Activated CD4-positive, alpha-beta memory T cell treated with anti-CD3 and anti-CD28 coated beads for 36 hours (primary cell): ENCODE results near the gene PIGP. TPM values are rescaled to one million over a fixed set of nuclear protein-coding genes. Genes with fewer than 3 reads are reported as not detected.
"Not testable (repeated sequence)": the region's sequence is repeated elsewhere in the genome, so short reads cannot be mapped to it uniquely, and the experiment has no call there.

Experiments
- CTCF ChIA-PET: fragments of 350-600 bp; sonication (Branson Sonifier 250); formaldehyde crosslinking; loops from one replicate; lab custom pipeline; 2021; ENCODE audit warnings: antibody characterized with exemption, inconsistent platforms; lab: Charles Lee
- POLR2A ChIA-PET: fragments of 350-600 bp; sonication (Branson Sonifier 250); formaldehyde crosslinking; loops from one replicate; lab custom pipeline; 2021; ENCODE audit warnings: antibody characterized with exemption; lab: Charles Lee
- DNase-seq: peaks from one replicate; pipeline ENCODE4 v3.0.0-alpha.2; 2020
- H3K27ac Mint-ChIP-seq: one replicate; pipeline ENCODE4 v1.8.0; 2021; ENCODE audit warnings: mixed read lengths
- H3K27me3 Mint-ChIP-seq: one replicate; pipeline ENCODE4 v1.8.0; 2021; ENCODE audit warnings: mixed read lengths
- H3K36me3 Mint-ChIP-seq: one replicate; pipeline ENCODE4 v1.8.0; 2021; ENCODE audit warnings: mixed read lengths
- H3K4me1 Mint-ChIP-seq: one replicate; pipeline ENCODE4 v1.8.0; 2021; ENCODE audit warnings: low read depth, mixed read lengths
- H3K4me3 Mint-ChIP-seq: one replicate; pipeline ENCODE4 v1.8.0; 2021; ENCODE audit warnings: mild to moderate bottlenecking, mixed read lengths
- H3K9me3 Mint-ChIP-seq: one replicate; pipeline ENCODE4 v1.8.0; 2021; ENCODE audit warnings: mixed read lengths
- intact Hi-C: fragments of 100-400 bp; cut with micrococcal nuclease; formaldehyde crosslinking; loops from one replicate; pipeline ENCODE4 v1.15.1; 2023
- total RNA-seq, 2 experiments: library from RNA; stranded (reverse); gene quantifications; one replicate each; pipeline ENCODE4 v1.2.3, GENCODE V29; 2021

PIGP gene
- total RNA-seq, 2 experiments from 2014 or later: 19.2 to 21.2 TPM

- intact Hi-C loops: no loop called here
- CTCF ChIA-PET: no interaction called here
- POLR2A ChIA-PET: no interaction called here
- Mint-ChIP-seq H3K27ac (no peak overlapping the region), H3K4me1 (no peaks in the 10 kb centered on the region), H3K4me3 (no peak overlapping the region), H3K36me3 (no peaks in the 10 kb centered on the region), H3K9me3 (no peaks in the 10 kb centered on the region), H3K27me3 (no peaks in the 10 kb centered on the region)
- no peak for DNase-seq
These were observed 13.7 kb downstream of the PIGP start for GRCh38 chr21:37059181-37059580.

GRCh38 chr21:37058261-37058660 is 14.6 kb downstream of the PIGP start:
- ChIA-PET POLR2A (no interaction called here), CTCF (no interaction called here)
- intact Hi-C loops: no loop called here
- DNase-seq: no peak
- Mint-ChIP-seq H3K27me3 (no peaks in the 10 kb centered on the region), H3K4me3 (no peak overlapping the region), H3K9me3 (no peaks in the 10 kb centered on the region), H3K27ac (no peak overlapping the region), H3K4me1 (no peaks in the 10 kb centered on the region), H3K36me3 (no peaks in the 10 kb centered on the region)

GRCh38 chr21:37057614-37058013 is 15.3 kb downstream of the PIGP start:
- Mint-ChIP-seq H3K4me3 (no peak overlapping the region), H3K27ac (no peak overlapping the region), H3K4me1 (no peaks in the 10 kb centered on the region), H3K9me3 (no peaks in the 10 kb centered on the region), H3K27me3 (no peaks in the 10 kb centered on the region), H3K36me3 (no peaks in the 10 kb centered on the region)
- ChIA-PET POLR2A (no interaction called here), CTCF (no interaction called here)
- intact Hi-C loops: no loop called here
- no peak for DNase-seq

- intact Hi-C loops: no loop called here
- Mint-ChIP-seq H3K4me3 (no peak overlapping the region), H3K27ac (no peak overlapping the region), H3K27me3 (no peaks in the 10 kb centered on the region), H3K9me3 (no peaks in the 10 kb centered on the region), H3K4me1 (no peaks in the 10 kb centered on the region), H3K36me3 (no peaks in the 10 kb centered on the region)
- DNase-seq: no peak
- ChIA-PET CTCF (no interaction called here), POLR2A (no interaction called here)
These were observed 17.5 kb downstream of the PIGP start for GRCh38 chr21:37055271-37055855.

GRCh38 chr21:37049741-37050140 is 23.1 kb downstream of the PIGP start:
- POLR2A ChIA-PET, H3K36me3 Mint-ChIP-seq, DNase-seq, intact Hi-C loops, H3K27ac Mint-ChIP-seq, H3K4me3 Mint-ChIP-seq, H3K27me3 Mint-ChIP-seq, H3K4me1 Mint-ChIP-seq, H3K9me3 Mint-ChIP-seq: not testable (repeated sequence)
- CTCF ChIA-PET: interaction anchor here (0.5 kb wide), 1 partner anchor 518 kb away, joined by 3 read pairs; no protein-coding TSS in a partner anchor

GRCh38 chr21:37047079-37047478 is 25.8 kb downstream of the PIGP start:
- no peaks in the 10 kb centered on the region for H3K36me3 Mint-ChIP-seq
- no peak for DNase-seq
- H3K9me3 Mint-ChIP-seq: no peaks in the 10 kb centered on the region
- intact Hi-C loops: no loop called here
- no peak overlapping the region for H3K27ac Mint-ChIP-seq
- peaks cover 10% of the 10 kb centered on the region for H3K4me1 Mint-ChIP-seq
- peaks cover 2% of the 10 kb centered on the region for H3K27me3 Mint-ChIP-seq
- ChIA-PET CTCF (no interaction called here), POLR2A (no interaction called here)
- no peak overlapping the region for H3K4me3 Mint-ChIP-seq

- H3K36me3 Mint-ChIP-seq: no peaks in the 10 kb centered on the region
- H3K9me3 Mint-ChIP-seq: no peaks in the 10 kb centered on the region
- DNase-seq: no peak
- H3K4me3 Mint-ChIP-seq: no peak overlapping the region
- peaks cover 10% of the 10 kb centered on the region for H3K4me1 Mint-ChIP-seq
- H3K27ac Mint-ChIP-seq: no peak overlapping the region
- intact Hi-C loops: no loop called here
- ChIA-PET CTCF (interaction anchor here (0.7 kb wide), 1 partner anchor 387 kb away, joined by 3 read pairs; no protein-coding TSS in a partner anchor), POLR2A (no interaction called here)
- H3K27me3 Mint-ChIP-seq: peaks cover 2% of the 10 kb centered on the region
These were observed 27.3 kb downstream of the PIGP start for GRCh38 chr21:37045556-37045955.

- CTCF ChIA-PET: no interaction called here
- POLR2A ChIA-PET: no interaction called here
- H3K9me3 Mint-ChIP-seq: no peaks in the 10 kb centered on the region
- H3K4me1 Mint-ChIP-seq: peaks cover 10% of the 10 kb centered on the region
- DNase-seq: no peak
- intact Hi-C loops: no loop called here
- no peak overlapping the region for H3K4me3 Mint-ChIP-seq
- no peaks in the 10 kb centered on the region for H3K36me3 Mint-ChIP-seq
- peaks cover 2% of the 10 kb centered on the region for H3K27me3 Mint-ChIP-seq
- no peak overlapping the region for H3K27ac Mint-ChIP-seq
These were observed 27.7 kb downstream of the PIGP start for GRCh38 chr21:37045149-37045548.

GRCh38 chr21:37044643-37045042 is 28.2 kb downstream of the PIGP start:
- POLR2A ChIA-PET: no interaction called here
- intact Hi-C loops: no loop called here
- Mint-ChIP-seq H3K4me3 (no peak overlapping the region), H3K4me1 (peaks cover 10% of the 10 kb centered on the region), H3K27me3 (peaks cover 2% of the 10 kb centered on the region), H3K36me3 (no peaks in the 10 kb centered on the region), H3K9me3 (no peaks in the 10 kb centered on the region), H3K27ac (no peak overlapping the region)
- no peak for DNase-seq
- CTCF ChIA-PET: no interaction called here

- intact Hi-C loops: no loop called here
- Mint-ChIP-seq H3K9me3 (no peaks in the 10 kb centered on the region), H3K27me3 (peaks cover 2% of the 10 kb centered on the region), H3K4me3 (no peak overlapping the region), H3K36me3 (no peaks in the 10 kb centered on the region), H3K27ac (no peak overlapping the region), H3K4me1 (peaks cover 10% of the 10 kb centered on the region)
- no peak for DNase-seq
- POLR2A ChIA-PET: no interaction called here
- CTCF ChIA-PET: no interaction called here
These were observed 29.1 kb downstream of the PIGP start for GRCh38 chr21:37043818-37044217.

- H3K27me3 Mint-ChIP-seq: no peaks in the 10 kb centered on the region
- no peak overlapping the region for H3K27ac Mint-ChIP-seq
- ChIA-PET CTCF (no interaction called here), POLR2A (no interaction called here)
- H3K9me3 Mint-ChIP-seq: no peaks in the 10 kb centered on the region
- no peaks in the 10 kb centered on the region for H3K36me3 Mint-ChIP-seq
- H3K4me3 Mint-ChIP-seq: no peak overlapping the region
- no peak for DNase-seq
- intact Hi-C loops: no loop called here
- peaks cover 10% of the 10 kb centered on the region for H3K4me1 Mint-ChIP-seq
These were observed 31.1 kb downstream of the PIGP start for GRCh38 chr21:37041706-37042271.

- intact Hi-C loops: no loop called here
- no peaks in the 10 kb centered on the region for H3K9me3 Mint-ChIP-seq
- no peak overlapping the region for H3K4me3 Mint-ChIP-seq
- peaks cover 5% of the 10 kb centered on the region for H3K4me1 Mint-ChIP-seq
- ChIA-PET CTCF (no interaction called here), POLR2A (no interaction called here)
- no peak overlapping the region for H3K27ac Mint-ChIP-seq
- H3K27me3 Mint-ChIP-seq: no peaks in the 10 kb centered on the region
- DNase-seq: no peak
- H3K36me3 Mint-ChIP-seq: no peaks in the 10 kb centered on the region
These were observed 32.7 kb downstream of the PIGP start for GRCh38 chr21:37040212-37040611.

- CTCF ChIA-PET: interaction anchor here (0.6 kb wide), 1 partner anchor 29 kb away, joined by 3 read pairs; no protein-coding TSS in a partner anchor
- no peaks in the 10 kb centered on the region for H3K27me3 Mint-ChIP-seq
- intact Hi-C loops: no loop called here
- H3K36me3 Mint-ChIP-seq: no peaks in the 10 kb centered on the region
- H3K9me3 Mint-ChIP-seq: no peaks in the 10 kb centered on the region
- H3K4me1 Mint-ChIP-seq: no peaks in the 10 kb centered on the region
- no peak overlapping the region for H3K4me3 Mint-ChIP-seq
- POLR2A ChIA-PET: no interaction called here
- no peak overlapping the region for H3K27ac Mint-ChIP-seq
- DNase-seq: no peak
These were observed 33.3 kb downstream of the PIGP start for GRCh38 chr21:37039411-37040075.
